Measurements from ENCODE around the gene STK32B.

Gene STK32B

GRCh38 chr4:5488413-5488812 is 437.1 kb downstream of the STK32B start:
- DNase-seq: no peak

DNA sequence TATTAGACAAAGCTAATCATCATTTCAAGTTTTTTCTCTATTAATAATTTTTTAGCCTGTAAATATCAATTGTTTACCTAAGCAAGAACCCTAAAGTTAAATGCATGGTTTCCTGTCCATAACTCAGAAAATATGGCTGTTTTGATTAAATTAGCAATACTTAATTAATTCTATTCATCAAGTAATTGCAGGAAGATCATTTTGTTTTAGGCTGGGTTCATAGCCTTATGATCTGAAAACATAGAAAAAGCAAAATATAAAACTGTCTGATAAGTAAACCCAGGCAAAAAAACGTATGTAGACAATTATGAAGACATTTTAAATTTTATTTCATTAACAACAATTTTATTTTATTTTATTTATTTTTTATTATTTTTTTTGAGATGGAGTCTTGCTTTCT is 438.0 kb downstream of the STK32B start:
- DNase-seq: no peak

DNA sequence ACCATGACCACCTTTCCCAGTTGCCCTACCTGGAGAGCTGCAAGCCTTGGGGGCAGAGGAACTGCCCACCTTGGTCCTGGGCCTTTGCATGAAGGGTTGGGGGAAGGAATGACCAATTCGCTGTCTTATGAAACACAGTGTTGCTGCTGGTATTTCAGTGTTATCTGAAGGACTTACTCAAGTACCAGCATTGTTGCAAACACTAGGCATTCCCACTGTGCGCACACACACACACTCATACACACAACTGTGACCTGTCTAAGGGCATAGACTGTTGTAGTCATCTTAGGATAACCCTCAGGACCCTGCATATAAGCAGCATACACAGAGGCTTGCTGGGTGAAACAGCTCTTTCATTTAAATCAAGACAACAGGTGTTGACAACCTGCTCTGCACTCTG is 446.2 kb downstream of the STK32B start:
- no peak for DNase-seq

- DNase-seq: no peak
Measured at GRCh38 chr4:5500165-5500564, 448.9 kb downstream of the STK32B start.

- no peak for DNase-seq
Measured at GRCh38 chr4:5503336-5503936, 452.2 kb downstream of the STK32B start.

GRCh38 chr4:5504486-5504885 is 453.2 kb downstream of the STK32B start:
- DNase-seq: no peak

DNA sequence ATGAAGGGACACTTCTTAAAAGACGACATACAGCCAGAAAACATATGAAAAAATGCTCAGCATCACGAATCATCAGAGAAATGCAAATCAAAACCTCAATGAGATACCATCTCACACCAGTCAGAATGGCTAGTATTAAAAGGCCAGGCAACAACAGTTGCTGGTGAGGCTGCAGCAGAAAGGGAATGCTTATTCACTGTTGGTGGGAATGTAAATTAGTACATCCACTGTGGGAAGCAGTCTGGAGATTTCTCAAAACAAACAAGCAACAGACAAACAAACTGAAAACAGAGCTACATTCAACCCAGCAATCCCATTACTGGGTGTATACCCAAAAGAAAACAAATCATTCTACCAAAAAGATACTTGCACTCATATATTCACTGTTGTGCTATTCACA is 459.2 kb downstream of the STK32B start:
- no peak for DNase-seq

- DNase-seq: no peak
Measured at GRCh38 chr4:5511791-5512190, 460.5 kb downstream of the STK32B start.

GRCh38 chr4:5515646-5516045 is 464.4 kb downstream of the STK32B start:
- DNase-seq: no peak

GRCh38 chr4:5517372-5517771 is 466.1 kb downstream of the STK32B start:
- no peak for DNase-seq

- DNase-seq: no peak
Measured at GRCh38 chr4:5524446-5525299, 473.4 kb downstream of the STK32B start.

GRCh38 chr4:5526080-5526846 is 475.0 kb downstream of the STK32B start:
- no peak for DNase-seq

- no peak for DNase-seq
Measured at GRCh38 chr4:5527211-5527610, 475.9 kb downstream of the STK32B start.

GRCh38 chr4:5528031-5528436 is 476.8 kb downstream of the STK32B start:
- DNase-seq: no peak

- DNase-seq: no peak
Measured at GRCh38 chr4:5532100-5532499, 480.8 kb downstream of the STK32B start.

- DNase-seq: no peak
Measured at GRCh38 chr4:5539584-5539983, 488.3 kb downstream of the STK32B start.

GRCh38 chr4:5541169-5541568 is 489.9 kb downstream of the STK32B start:
- no peak for DNase-seq

DNA sequence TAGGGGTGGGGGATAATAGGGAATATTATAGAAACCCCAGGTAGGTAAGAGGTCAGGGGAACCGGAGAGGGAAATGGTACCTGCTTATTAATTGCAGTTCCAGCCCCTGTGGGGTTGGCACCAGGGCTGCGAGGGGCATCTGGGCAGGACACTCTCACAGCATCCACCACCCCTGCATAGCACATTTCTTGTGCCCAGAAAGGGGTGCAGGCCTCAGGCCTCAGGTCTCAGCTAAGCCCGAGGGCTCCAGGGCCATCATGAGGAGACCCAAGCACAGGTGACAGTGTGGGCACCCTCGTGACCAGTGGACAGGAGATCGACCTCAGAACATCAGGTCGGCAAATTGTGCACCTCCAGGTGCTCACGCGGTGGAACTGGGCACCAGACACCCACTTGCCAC is 492.4 kb downstream of the STK32B start:
- DNase-seq: no peak

GRCh38 chr4:5544762-5545161 is 493.5 kb downstream of the STK32B start:
- no peak for DNase-seq

- DNase-seq: no peak
Measured at GRCh38 chr4:5545271-5545670, 494.0 kb downstream of the STK32B start.

- DNase-seq: no peak
Measured at GRCh38 chr4:5547651-5548249, 496.5 kb downstream of the STK32B start.
